GM21423 (cell line): ENCODE data around the gene WDR46.
"Not testable (repeated sequence)": the region's sequence is repeated elsewhere in the genome, so short reads cannot be mapped to it uniquely, and the experiment has no call there.

Experiments used
- ATAC-seq: cut with Tn5 transposase; IDR thresholded peaks from one replicate; pipeline ENCODE4 v1.9.1; 2021; ENCODE audit warnings: mild to moderate bottlenecking, moderate library complexity; ENCODE audit not compliant: unreplicated experiment

The WDR46 gene

GRCh38 chr6:33288141-33288920 is 708 bp downstream of the WDR46 start:
- no peak for ATAC-seq

- no peak for ATAC-seq
Observed at GRCh38 chr6:33286946-33287914, 1.8 kb downstream of the WDR46 start.

GRCh38 chr6:33285214-33285613 is 3.8 kb downstream of the WDR46 start:
- ATAC-seq = not testable (repeated sequence)

- ATAC-seq = no peak
Observed at GRCh38 chr6:33280539-33280938, 8.5 kb downstream of the WDR46 start.

- ATAC-seq = no peak
Observed at GRCh38 chr6:33279971-33280511, 9.0 kb downstream of the WDR46 start.

GRCh38 chr6:33279257-33279695 is 9.8 kb downstream of the WDR46 start:
- no peak for ATAC-seq

GRCh38 chr6:33278810-33279209 is 10.2 kb downstream of the WDR46 start:
- no peak for ATAC-seq

GRCh38 chr6:33278392-33278741 is 10.7 kb downstream of the WDR46 start:
- no peak for ATAC-seq

GRCh38 chr6:33277663-33278391 is 11.2 kb downstream of the WDR46 start:
- ATAC-seq = no peak

GRCh38 chr6:33276864-33277662 is 12.0 kb downstream of the WDR46 start, which contains the start of gene B3GALT4:
Gene B3GALT4 (plus strand): TSS chr6:33277123. CDS start chr6:33277420, 297 bp downstream.
- ATAC-seq = peak; percentile 50

- ATAC-seq = no peak
Observed at GRCh38 chr6:33276581-33276863, 12.5 kb downstream of the WDR46 start.

- not testable (repeated sequence) for ATAC-seq
Observed at GRCh38 chr6:33275795-33276580, 13.1 kb downstream of the WDR46 start.

- no peak for ATAC-seq
Observed at GRCh38 chr6:33273924-33274902, 14.8 kb downstream of the WDR46 start.

GRCh38 chr6:33273129-33273923 is 15.7 kb downstream of the WDR46 start:
- ATAC-seq = no peak

- ATAC-seq = no peak
Observed at GRCh38 chr6:33272275-33273128, 16.5 kb downstream of the WDR46 start.

GRCh38 chr6:33271468-33272274 is 17.4 kb downstream of the WDR46 start, which contains the start of the genes RPS18 and VPS52:
Gene RPS18 (plus strand): TSS chr6:33272075. CDS start chr6:33272120, 45 bp downstream.
Gene VPS52 (minus strand): TSS chr6:33271876. CDS start chr6:33271675, 201 bp downstream.
- ATAC-seq = peak; percentile 78
